Esophagus squamous epithelium (tissue), 4 donors: ENCODE measurements around the gene CRABP2.

ENCODE experiments used
- CTCF ChIP-seq, 6 experiments: fragments of 450-650 bp in 4 of 6; fragments of 200-600 bp in 2 of 6; sonication (generic) in 2 of 6; IDR thresholded peaks; one replicate each; pipeline ENCODE4 v1.5.1; 2016 to 2019; ENCODE audit warnings: antibody characterized with exemption in 6 of 6, mild to moderate bottlenecking in 4 of 6, moderate library complexity in 4 of 6
- POLR2A ChIP-seq, 4 donors: fragments of 450-650 bp; IDR thresholded peaks; one replicate each; pipeline ENCODE4 v1.6.1; 2017; ENCODE audit warnings: antibody characterized with exemption in 4 of 4, mild to moderate bottlenecking in 4 of 4, moderate library complexity in 3 of 4

- TF ChIP-seq CTCF (IDR thresholded peaks at IDR 0.05): no peak
- TF ChIP-seq POLR2A (IDR thresholded peaks at IDR 0.05): no peak
Observed at GRCh38 chr1:156681196-156681960, 24.0 kb downstream of the CRABP2 start.
